GM12872 (cell line): ENCODE measurements around the gene ZNF296.

Source experiments
- TF ChIP-seq, protein P1 (sequence below): IDR thresholded peaks from 3 replicates; pipeline ENCODE4 v1.5.1; 2011; ENCODE audit warnings: low read depth, mild to moderate bottlenecking, low read length, moderate library complexity; ENCODE audit not compliant: insufficient read depth

ZNF296 gene

DNA sequence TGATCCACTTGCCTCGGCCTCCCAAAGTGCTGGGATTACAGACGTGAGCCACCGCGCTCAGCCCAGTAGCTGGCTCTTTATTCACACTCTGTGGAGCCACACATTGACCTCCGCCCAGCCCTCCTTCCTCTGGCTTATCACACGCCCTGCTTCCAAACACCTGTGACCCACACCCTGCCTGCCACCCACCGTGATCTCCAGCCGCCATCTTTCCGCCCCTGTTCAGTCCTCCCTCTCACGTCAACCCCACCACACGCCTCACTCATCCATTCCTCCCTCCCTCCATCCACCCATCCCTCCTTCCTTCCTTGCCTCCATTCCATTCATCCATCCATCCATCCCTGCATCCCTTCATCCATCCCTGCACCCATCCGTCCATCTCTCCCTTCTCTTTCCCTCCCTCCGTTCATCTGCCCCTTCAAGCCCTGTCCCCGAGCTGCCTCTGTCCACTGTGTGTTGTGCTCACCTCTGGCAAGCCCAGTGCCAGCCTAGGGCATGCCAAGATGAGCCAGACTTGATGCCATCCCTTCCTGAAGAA, 17.6 kb downstream of the ZNF296 start:
- TF ChIP-seq, protein P1, sequence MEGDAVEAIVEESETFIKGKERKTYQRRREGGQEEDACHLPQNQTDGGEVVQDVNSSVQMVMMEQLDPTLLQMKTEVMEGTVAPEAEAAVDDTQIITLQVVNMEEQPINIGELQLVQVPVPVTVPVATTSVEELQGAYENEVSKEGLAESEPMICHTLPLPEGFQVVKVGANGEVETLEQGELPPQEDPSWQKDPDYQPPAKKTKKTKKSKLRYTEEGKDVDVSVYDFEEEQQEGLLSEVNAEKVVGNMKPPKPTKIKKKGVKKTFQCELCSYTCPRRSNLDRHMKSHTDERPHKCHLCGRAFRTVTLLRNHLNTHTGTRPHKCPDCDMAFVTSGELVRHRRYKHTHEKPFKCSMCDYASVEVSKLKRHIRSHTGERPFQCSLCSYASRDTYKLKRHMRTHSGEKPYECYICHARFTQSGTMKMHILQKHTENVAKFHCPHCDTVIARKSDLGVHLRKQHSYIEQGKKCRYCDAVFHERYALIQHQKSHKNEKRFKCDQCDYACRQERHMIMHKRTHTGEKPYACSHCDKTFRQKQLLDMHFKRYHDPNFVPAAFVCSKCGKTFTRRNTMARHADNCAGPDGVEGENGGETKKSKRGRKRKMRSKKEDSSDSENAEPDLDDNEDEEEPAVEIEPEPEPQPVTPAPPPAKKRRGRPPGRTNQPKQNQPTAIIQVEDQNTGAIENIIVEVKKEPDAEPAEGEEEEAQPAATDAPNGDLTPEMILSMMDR, result no peak

DNA sequence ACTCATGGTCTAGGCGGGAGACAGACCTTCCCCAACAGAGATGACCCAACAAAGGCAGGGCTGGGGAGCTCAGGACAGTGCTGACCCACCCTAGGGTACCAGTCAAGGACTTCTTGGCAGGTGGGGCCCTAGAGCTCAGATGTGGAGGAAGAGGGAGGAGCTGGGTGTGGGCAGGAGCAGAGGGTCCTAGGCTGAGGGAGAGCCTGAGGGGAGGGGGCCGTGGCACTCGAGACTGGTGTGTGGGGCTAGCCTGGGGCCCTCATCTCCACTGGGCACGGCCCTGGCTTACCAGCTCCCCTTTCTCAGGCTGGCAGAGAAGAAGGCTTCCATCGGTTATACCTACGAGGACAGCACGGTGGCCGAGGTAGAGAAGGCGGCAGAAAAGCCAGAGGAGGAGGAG, 18.8 kb downstream of the ZNF296 start:
- TF ChIP-seq, protein P1, result no peak

DNA sequence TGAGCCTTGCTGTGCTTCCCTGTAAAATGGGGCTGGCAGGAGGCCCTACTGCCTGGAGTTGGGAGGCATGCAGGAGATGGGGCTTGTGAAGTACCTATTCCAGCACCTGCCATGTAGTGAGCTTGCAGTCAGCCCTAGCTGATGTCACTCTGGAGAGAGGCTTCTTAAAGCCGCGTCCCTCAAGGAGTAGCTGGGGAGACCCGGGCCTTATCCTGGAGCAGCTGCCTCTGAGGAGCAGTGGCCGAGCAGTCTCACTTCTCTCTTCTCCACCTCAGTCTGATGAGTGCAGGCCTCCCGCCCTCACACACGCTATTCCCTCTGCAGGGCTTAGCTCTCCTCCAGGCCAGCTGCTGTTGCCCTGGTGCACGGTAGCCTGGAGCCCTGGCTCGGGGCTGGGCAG, 19.4 kb downstream of the ZNF296 start:
- TF ChIP-seq, protein P1, result no peak

DNA sequence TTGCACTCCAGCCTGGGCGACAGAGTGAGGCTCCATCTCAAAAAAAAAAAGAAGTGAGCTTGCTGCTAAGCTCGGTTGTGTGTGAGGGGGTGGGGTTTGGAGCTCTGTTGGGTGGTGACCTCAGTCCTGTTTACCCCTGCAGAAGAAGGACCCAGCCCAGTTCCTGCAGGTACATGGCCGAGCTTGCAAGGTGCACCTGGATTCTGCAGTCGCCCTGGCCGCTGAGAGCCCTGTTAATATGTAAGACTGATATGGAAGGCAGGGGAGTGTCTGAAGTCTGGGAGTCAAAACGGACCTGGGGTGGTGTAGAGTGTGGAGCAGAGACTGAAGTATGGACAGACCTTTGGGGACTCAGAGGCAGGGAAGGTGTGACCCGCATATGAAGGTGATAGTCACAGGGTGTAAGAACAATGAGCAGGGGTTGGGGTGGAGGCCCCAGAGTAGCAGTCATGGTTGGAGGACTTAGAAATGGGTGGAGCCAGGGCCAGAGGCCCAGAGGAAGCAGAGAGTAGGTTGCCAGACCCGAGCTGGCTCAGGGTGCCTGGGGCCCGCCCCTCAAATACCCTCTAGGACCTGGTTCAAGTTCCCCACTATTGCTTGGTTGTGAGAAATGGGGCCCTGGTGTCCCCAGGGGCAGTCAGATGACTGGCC, 24.2 kb downstream of the ZNF296 start:
- TF ChIP-seq, protein P1, result no peak

DNA sequence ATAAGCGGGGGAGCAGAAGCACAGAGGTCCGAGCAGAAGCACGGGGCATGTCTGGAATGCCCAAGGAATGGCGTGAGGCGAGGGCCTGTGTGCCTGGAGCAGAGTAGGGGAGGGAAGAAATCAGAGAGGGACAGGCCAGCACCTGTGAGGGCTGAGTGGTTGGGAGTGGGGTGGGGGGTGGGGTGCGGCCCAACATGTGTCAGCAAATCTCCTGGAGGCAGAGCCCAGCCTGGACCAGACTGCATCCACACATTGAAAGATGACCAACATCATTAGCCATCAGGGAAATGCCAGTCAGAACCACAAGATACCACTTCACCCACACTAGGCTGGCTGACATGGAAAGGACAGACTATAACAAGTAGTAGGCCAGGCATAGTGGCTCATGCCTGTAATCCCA, 26.2 kb downstream of the ZNF296 start:
- TF ChIP-seq, protein P1, result no peak

DNA sequence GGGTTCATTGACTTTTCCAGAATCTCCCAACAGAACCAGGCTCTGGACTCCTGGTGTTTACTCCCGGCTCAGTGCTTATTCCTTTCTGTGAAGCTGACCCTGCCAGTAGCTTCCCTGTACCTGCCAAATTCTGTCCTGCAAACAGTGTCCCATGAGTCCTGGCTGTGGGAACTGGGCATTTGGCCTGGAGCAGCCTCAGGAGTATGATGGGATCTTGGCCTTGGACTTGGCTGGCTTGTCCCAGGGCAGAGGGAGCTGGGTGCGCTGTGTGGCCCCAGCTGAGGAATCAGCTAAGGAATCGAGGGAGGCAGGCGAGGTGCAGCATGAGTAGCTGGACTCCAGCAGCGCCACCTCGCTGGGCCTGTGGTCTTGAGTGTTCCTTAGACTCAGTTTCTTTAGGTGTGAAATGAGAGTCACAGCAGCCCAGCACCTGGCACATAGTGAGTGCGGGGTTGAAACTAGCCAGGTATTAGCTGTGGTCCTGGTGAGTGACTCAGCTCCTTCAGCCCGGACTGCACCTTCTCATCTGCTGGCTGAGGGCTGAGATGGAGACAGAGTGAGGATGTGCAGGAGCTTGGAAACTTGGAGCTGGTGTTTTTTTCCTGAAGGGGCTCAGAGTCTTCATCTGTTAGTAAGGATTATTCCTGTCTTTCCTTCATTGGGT, 27.1 kb downstream of the ZNF296 start:
- TF ChIP-seq, protein P1, result no peak

DNA sequence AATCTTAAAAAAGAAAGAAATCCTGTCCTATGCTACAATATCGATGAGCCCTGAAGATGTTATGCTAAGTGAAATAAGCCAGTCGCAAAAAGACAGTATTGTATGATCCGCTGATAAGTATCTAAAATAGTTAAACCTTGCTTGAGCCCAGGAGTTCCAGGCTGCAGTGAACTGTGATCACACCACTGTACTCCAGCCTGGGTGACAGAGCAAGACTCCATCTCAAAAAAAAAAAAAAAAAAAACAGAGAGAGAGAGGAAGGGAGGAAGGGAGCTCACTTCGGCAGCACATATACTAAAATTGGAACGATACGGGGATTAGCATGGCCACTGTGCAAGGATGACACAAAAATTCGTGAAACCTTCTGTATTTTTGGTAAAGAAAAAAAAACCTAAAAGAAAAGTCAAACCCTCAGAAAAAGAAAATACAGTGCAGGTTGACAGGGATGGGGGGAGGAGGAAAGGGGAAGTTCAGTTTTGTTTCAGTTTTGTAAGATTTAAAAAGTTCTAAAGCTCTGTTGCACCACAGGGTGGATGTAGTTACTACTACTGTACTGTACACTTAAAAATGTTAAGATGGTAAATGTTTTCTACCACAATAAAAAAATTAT, 29.0 kb downstream of the ZNF296 start:
- TF ChIP-seq, protein P1, result no peak
